GM12891 (cell line): ENCODE data around the gene CADM4.

ENCODE experiments used
- POLR2A ChIP-seq: IDR thresholded peaks from 2 replicates; pipeline ENCODE4 v1.6.1; 2011; ENCODE audit warnings: low read depth, low read length, control low read depth
- POLR2AphosphoS5 ChIP-seq: IDR thresholded peaks from 2 replicates; pipeline ENCODE4 v1.6.1; 2011; ENCODE audit warnings: low read depth, low read length, control low read depth
- SPI1 ChIP-seq: IDR thresholded peaks from 2 replicates; pipeline ENCODE4 v1.6.1; 2011; ENCODE audit warnings: low read depth, low read length, control low read depth

DNA sequence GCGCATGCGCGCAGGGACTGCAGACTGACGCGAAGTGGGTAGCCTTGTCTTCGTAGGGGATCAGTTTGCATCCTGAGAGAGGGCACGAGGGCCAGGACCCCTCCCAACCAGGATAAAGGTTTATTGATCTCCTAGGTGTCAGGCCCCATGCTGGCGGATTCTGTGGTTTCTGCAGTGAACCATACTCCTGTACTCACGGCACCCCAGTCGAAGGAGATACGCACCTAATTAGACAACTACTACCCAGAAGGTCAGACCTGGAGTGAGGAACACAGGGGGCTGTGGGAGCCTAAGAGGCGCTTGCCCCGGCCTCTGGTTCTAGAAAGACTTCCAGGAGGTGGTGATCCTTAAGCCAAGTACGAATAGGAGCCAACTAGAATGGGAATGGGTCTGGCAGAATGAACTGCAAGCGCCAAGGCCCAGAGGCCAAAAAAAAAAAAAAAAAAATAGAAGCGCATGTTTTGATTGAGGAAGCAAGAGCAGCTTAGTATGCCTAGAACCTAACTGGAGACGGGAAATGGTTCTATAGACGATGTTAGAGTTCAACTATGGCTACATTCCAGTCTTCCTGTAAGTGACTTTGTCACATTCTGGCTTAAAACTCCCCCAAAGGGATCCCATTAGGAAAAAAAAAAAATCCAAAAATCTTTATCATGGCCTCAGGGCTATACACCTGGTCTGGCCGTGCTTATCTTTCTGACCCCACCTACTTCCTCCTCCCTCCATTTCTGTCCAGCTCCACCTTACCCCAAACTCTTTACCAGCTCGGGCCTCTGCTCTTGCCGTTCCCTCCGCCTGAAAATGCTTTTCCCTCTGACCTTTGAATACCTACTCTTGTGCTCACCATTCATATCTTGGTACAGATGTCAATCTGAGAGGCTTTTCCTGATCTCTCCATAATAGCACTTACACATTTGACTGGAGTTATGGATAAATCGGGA, 19.3 kb downstream of the CADM4 start:
- TF ChIP-seq POLR2A (no peak), POLR2AphosphoS5 (no peak), SPI1 (no peak)
